D721Med (cell line): ENCODE data around the gene MTOR.
"Not testable (repeated sequence)": the region's sequence is repeated elsewhere in the genome, so short reads cannot be mapped to it uniquely, and the experiment has no call there.

Experiments
- DNase-seq: peaks from one replicate; pipeline ENCODE4 v3.0.0; 2011; ENCODE audit warnings: low spot score; ENCODE audit not compliant: insufficient read length
- FAIRE-seq: peaks from 2 replicates; lab custom pipeline; 2011; peaks lifted over from hg19 to GRCh38; lab: Jason Lieb, UNC
- TF ChIP-seq, protein P1 (sequence below): IDR thresholded peaks from 2 replicates; pipeline ENCODE4 v1.5.1; 2012; ENCODE audit warnings: mild to moderate bottlenecking, control low read depth; ENCODE audit not compliant: insufficient read depth; ENCODE audit errors: missing control alignments

MTOR gene

DNA sequence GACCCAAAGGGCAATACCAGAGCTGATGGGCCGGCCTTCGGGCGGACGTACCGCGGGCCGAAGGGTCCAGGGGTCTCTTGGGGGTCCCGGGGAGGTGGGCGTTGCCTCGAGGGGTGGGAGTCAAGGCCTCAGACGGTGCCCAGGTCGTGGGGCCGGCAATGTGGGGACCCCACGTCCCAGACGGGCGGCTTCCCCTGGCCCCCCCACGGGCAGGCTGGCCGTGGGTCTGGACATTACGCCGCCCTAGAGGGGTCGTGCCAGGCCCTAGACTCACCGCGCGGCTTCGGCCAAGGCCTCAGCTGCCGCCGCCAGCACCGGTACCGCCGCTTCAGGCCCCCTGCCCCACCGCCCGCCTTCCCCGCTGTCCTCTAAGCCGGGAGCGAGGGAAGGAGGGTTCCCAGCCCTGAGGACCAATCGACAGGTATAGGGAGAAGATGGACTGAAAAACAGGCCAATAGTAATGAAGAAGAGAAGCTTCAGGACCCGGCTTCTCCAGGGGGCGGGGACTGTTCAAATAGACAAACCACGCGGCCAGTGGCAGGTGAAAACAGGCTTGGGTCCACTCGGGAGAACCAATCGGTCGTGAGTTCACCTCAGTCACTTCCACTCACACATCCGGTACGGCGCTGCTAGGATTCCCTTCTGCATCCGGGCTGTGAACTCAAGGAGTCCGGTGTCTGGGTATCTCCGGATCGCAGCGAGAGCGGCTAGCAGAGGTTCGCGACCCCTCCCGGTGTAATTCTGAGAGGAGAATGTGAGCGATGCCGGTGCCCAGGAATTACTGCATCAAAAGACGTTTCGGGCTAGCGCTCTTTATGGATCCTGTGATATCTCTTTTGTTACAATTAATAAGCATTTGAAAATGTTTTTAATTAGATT is at the start of gene MTOR:
TSS of gene MTOR (minus strand) at position 381 of the 879 bp plus-strand sequence. CDS start 3,142 bp downstream, outside the sequence.
- TF ChIP-seq, protein P1, sequence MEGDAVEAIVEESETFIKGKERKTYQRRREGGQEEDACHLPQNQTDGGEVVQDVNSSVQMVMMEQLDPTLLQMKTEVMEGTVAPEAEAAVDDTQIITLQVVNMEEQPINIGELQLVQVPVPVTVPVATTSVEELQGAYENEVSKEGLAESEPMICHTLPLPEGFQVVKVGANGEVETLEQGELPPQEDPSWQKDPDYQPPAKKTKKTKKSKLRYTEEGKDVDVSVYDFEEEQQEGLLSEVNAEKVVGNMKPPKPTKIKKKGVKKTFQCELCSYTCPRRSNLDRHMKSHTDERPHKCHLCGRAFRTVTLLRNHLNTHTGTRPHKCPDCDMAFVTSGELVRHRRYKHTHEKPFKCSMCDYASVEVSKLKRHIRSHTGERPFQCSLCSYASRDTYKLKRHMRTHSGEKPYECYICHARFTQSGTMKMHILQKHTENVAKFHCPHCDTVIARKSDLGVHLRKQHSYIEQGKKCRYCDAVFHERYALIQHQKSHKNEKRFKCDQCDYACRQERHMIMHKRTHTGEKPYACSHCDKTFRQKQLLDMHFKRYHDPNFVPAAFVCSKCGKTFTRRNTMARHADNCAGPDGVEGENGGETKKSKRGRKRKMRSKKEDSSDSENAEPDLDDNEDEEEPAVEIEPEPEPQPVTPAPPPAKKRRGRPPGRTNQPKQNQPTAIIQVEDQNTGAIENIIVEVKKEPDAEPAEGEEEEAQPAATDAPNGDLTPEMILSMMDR, result peak; percentile 18
- FAIRE-seq, result no peak
- DNase-seq, result peak; percentile 47

DNA sequence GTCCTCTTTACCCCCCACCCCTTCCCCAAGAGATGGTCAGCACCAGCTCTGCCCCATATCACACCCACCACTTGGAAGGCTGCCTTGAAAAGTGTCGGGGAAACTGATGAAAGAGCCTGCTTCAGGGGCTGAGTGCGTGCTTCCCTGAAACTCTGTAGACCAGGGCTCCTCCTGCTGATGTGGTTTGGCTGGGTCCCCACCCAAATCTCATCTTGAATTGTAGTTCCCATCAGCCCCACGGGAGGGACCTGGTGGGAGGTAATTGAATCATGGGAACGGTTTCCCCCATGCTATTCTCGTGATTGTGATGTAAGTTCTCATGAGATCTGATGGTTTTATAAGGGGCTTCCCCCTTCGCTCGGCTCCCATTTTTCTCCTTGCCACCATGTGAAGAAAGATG is 47.0 kb upstream of the MTOR start:
- no peak for DNase-seq
- FAIRE-seq, result no peak
- TF ChIP-seq, protein P1, result no peak

DNA sequence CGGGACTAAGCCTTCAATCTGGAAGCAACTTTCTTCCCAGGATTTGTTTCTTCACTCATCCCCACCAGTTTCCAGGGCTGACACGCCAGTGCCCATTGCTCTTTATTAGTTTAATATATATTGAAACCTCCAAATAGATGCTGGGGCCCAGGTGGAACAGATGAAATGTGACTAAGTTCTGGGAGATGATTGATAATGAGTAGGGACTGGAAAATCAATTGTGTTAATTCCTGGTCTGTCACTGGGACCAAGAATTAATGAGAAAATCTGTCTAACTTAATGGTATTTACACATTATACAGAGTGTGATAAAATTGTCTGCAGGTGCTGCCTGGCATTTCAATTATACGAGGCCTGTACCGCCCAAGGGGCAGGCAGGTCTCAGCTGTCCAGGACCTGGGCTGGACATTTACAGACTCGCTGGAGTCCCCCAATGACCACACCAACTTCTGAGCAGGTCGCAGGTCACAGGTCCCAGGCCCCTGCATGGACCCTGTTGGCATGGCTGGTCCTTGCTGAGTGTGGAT is 46.4 kb upstream of the MTOR start:
- TF ChIP-seq, protein P1, result no peak
- DNase-seq (no peak), FAIRE-seq (no peak)

DNA sequence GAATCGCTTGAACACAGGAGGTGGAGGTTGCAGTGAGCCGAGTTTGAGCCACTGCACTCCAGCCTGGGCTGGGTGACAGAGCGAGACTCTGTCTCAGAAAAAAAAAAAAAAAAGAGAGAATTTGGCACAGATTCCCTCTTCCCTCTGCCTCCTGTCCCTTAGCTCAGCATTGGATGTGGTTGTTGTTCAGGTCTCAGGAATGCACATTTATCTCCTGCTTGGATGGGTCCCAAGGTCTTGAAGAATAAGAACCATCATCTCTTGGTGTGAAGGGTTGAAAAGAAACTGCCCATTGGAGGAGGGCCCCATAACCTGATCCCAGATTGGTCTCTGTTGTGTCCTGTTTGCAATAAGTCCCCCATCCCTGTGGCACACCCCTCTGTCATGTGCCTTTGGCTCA is 45.5 kb upstream of the MTOR start:
- TF ChIP-seq, protein P1, result no peak
- FAIRE-seq (no peak), DNase-seq (no peak)

DNA sequence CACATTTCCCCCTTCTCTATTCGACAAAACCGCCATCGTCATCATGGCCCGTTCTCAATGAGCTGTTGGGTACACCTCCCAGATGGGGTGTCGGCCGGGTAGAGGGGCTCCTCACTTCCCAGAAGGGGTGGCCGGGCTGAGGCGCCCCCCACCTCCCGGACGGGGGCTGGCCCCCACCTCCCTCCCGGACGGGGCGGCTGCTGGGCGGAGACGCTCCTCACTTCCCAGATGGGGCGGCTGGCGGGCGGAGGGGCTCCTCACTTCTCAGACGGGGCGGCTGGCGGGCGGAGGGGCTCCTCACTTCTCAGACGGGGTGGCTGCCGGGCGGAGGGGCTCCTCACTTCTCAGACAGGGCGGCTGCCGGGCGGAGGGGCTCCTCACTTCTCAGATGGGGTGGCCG is 43.2 kb upstream of the MTOR start:
- not testable (repeated sequence) for DNase-seq, FAIRE-seq

DNA sequence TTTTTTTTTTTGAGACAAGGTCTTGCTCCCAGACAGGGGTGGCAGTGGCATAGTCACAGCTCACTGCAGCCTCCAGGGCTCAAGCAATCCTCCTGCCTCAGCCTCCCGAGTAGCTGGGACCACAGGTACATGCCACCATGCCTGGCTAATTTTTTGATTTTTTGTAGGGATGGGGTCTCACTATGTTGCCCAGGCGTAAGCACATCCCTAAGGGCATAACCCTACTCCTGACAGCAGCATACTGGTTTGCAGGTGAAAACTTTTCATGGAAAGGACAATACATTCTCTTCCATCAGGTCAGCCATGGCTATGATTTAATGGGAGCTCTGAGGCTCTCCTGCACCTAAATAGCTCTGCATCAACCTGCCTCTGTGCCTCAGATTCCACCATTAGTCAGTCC is 40.0 kb upstream of the MTOR start:
- no peak for DNase-seq
- TF ChIP-seq, protein P1, result no peak
- FAIRE-seq, result no peak

DNA sequence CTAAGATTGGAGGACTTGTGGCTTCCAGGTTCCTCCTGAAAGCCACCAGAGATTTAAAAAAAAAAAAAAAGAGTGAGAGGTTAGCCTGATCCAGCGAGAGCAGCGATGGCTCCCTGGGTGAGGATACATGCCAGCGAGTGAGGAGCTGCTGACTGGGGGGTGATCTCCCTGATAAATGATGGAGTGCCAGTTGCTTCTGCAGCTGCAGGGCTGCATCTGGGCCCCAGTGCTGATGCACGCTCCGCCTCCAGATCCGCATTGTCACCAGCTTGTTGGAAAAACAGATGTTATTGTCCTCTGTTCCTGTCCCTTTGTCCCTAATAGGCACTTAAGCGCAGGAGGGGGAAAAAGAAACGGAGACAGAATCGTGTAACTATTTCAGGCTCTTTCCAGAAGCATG is 39.2 kb upstream of the MTOR start:
- no peak for FAIRE-seq
- DNase-seq, result no peak
- TF ChIP-seq, protein P1, result no peak
